GM12873 (cell line): ENCODE measurements around the gene GNAL.

Experiments
- TF ChIP-seq, protein P1 (sequence below): IDR thresholded peaks from 2 replicates; pipeline ENCODE4 v1.5.1; 2012; ENCODE audit warnings: low read depth, mild to moderate bottlenecking, moderate library complexity, low read length, control low read depth; ENCODE audit not compliant: insufficient read depth; ENCODE audit errors: missing control alignments

The GNAL gene

DNA sequence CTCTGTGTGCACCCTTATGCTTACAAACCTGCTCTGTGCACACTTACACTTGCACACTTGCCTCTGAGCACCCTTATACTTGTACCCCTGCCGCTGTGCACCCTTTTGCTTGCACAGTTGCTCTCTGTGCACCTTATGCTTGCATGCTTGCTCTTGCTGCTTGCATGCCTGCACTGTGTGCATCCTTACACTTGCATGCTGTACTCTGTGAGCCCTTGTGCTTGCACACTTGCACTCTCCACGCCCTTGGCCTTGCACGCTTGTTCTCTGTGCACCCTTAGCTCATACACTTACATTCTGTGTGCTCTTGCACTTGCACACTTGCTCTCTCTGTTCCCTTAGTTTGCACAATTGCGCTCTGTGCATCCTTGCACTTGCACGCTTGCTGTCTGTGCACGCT, 78.3 kb downstream of the GNAL start:
- TF ChIP-seq, protein P1, sequence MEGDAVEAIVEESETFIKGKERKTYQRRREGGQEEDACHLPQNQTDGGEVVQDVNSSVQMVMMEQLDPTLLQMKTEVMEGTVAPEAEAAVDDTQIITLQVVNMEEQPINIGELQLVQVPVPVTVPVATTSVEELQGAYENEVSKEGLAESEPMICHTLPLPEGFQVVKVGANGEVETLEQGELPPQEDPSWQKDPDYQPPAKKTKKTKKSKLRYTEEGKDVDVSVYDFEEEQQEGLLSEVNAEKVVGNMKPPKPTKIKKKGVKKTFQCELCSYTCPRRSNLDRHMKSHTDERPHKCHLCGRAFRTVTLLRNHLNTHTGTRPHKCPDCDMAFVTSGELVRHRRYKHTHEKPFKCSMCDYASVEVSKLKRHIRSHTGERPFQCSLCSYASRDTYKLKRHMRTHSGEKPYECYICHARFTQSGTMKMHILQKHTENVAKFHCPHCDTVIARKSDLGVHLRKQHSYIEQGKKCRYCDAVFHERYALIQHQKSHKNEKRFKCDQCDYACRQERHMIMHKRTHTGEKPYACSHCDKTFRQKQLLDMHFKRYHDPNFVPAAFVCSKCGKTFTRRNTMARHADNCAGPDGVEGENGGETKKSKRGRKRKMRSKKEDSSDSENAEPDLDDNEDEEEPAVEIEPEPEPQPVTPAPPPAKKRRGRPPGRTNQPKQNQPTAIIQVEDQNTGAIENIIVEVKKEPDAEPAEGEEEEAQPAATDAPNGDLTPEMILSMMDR, result no peak

DNA sequence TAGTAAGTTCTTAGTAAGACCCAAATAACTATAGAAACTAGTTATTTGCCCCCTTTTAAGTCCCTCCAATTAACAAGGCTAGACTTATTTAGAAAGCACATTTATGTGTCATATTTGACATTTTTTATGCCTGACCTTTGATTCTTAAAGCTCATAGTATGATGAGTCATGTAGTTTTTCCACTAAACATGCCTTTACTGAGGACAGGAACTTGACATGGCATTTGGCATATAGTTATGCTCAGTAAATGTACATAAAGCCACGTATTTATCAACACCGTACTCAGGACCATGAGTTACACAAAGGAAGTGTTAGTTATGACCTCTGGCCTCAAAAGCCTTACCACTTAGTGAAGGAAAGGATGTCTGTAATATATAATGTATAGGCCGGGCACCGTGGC, 78.9 kb downstream of the GNAL start:
- TF ChIP-seq, protein P1, result no peak

DNA sequence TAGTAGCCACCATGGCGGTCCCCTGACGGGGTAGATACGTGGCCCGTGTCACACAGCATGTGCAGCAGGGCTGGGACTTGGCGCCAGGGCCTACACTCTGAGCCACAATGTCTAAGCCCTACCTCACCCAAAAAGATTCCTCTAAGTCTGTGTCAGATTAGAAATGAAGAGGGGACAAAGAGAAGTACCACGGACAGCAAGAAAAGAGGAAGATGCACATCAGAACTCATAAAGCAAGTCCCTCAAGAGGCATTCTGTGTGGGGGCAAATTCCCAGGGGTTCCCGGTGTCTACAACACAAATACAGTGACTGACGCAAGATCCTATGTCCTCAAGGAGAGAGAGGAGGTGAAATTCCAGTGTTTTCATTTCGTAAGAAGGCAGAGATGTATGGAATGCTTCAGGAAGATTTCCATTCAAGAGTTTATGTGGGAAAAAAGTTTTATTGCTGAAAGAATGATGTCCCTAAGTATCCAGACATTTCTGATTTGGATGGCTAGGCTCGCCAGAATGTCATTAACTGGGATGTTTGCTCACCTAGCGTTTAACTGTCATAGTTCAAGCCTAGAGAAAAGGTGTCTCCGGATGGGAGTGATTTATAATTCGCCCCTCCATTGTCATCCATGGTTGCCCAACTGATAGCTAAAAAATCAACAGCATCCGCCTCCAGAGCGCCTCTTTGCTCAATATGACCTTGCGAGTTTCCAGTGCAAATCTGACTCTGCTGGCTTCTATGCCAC, 86.5 kb downstream of the GNAL start:
- TF ChIP-seq, protein P1, result no peak

DNA sequence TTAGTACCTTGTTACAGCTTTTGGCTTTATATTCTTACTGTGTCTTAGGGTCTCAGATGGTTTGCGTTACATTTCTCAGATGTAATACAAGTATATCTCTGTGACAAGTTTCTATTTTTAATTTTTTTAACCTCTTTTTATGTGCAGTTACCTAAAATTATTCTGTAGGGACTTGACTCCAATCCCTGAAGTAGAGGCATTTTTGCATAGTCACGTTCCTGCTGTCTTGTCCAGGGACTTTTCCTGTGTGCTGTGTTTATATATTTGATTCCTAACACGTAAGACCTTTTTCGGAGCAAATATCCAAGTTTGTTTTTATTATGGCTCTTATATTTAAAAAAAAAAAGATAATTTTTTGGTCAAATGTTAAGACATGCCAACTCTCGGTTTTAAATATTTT, 91.0 kb downstream of the GNAL start:
- TF ChIP-seq, protein P1, result no peak

DNA sequence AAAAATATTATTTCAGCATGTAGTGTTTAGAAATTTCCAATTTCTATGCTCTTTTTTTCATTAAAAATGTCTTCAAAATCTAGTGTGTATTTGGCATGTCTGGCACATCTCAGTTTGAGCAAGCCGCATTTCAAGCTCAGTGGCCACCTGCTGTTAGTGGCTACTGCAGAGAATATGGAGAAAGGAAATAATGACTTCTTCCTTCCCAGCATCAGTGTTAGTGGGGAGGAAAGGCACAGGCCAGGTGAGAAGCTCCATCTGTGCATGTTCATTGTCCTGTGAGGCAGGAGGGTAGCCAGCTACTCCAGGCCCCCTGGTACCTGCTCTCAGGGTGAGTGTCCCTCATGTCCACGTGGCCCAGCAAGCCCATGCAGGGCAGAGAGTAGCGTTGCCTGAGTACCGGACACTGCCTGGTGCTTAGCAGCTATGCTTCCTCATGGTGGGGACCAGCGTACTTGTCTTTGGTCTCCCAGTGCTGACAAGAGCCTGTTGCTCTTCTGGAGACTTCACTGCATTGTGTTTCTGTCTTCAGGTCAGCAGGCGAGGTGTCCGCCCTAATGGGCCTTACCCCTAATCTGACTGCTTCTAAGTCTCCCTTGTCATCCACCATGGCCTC, 94.8 kb downstream of the GNAL start:
- TF ChIP-seq, protein P1, result no peak

DNA sequence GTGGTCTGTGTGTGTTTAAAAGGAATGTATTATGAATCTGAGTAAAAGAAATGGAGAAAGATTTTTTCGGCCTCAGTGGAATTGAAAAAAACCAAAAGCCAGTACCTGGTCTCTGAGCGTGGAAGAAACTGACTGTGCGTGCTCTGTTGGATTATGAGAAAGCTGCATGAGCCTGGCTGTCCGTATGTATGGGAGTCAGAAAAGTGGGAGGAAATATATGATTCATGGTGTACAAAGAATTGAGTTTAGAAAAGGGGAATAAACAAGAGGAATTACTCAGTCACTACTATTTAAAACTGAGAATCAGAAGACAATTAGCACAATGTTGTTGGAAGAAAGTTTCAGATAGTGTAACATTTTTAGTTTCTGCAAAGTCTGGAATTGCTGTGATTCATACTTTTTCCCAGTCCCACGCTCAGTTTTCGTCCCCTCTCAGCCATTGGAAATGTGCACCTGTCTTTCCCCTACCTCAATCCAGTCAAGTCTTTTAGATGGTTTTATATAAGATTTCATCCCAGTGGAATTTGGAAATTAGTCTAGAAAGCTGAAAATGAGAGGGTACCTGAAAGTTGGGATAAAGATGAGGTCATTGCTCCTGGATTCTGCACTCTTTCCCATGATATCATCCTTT, 95.7 kb downstream of the GNAL start:
- TF ChIP-seq, protein P1, result no peak

DNA sequence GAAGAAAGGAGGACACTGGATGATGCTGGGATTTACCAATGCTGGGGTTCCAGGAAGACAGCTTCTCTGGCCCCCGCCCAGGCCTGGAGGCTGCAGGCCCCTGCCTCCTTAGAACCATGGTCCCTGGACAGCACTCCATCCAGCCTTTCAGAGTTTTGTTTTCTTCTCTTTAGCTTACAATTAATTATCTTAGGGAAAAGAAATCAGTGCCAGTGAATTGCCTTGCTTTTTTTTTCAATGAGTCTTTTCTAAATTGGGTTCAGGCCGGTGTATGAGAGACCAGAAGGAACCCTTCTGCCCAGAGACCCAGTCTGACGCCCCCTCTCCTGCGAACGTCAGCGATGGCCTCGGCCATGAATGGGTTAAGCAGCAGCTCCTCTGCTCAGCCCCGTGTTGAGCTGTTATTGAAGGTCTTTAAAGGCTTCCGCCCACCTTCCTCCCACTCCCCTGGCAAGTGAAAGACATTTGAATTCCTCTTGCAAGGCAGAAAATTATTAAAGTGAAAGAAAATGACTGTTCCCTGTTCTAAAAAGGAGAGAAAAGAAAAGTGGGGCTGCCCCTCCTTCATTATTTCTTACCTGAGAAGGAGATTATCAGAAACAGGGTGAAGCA, 96.5 kb downstream of the GNAL start:
- TF ChIP-seq, protein P1, result no peak
